ENCODE data around the gene APRT. TPM values are rescaled to one million over a fixed set of nuclear protein-coding genes. Genes with fewer than 3 reads are reported as not detected.

Gene APRT
- total and polyA plus RNA-seq, 9 of the 15 experiments (the other 6 are each of a cell fraction or from before 2014, with no cell fraction given), result 41.7 to 409 (median 146) TPM

DNA sequence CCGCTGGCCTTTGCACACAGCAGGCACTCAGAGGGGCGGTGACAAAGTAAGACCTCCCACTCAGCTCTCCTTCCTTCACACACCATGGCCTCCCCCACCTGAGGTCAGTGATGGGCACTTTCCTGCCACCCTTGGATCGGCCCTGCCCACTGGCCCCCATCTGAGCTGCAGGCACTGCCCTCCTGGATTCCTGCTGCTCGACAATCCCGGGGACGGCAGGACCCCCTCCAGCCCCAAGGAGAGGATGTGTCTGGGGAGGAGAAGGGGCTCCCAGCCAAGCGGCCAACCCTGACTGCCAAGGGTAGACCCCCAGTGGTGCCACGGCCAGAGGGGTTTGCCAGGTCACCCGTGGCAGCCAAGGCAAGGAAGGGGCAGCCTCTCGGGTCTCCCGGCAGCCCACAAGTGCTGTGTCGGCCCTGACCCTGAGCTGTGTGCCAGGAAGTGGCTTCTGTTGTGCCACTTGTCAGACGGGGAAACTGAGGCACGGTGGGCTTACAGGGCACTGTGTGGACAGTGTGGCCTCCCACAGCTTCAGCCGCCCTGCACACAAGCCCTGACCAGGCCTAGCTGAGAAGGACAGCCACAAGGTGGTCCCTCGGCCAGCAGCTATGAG is 49.4 kb downstream of the APRT start:
- H2AFZ ChIP-seq (ENCODE audit: low read depth, low read length), result no peak overlapping the region
- peaks cover 84% of the 10 kb centered on the region for H4K20me1 ChIP-seq (replicated peaks; ENCODE audit: control insufficient read depth, insufficient read depth, low read length)
- no TSS peak for BruUV-seq (replicated peaks)
- peak overlapping the region in 1 of 2 experiments; percentile 65; a peak in 2 of 4 replicates for H3K9ac ChIP-seq (ENCODE audit: insufficient read depth in 1 of 2, low read depth in 2 of 2, low read length in 2 of 2)
- ChIA-PET CTCF (ENCODE audit: low intra/inter-chr PET ratio) (no interaction called here), POLR2A (interaction anchor here (0.5 to 5.6 kb wide), 10 partner anchors 8 to 98 kb away, joined by 3 to 26 read pairs (median 4); no protein-coding TSS in a partner anchor)
- H3K4me3 ChIP-seq, result no peak overlapping the region
- peaks cover 39% of the 10 kb centered on the region for H3K9me1 ChIP-seq (ENCODE audit: control insufficient read depth, insufficient read depth, low read length)
- 84% methylated on average over 12 of the region's 16 CpGs for WGBS (ENCODE audit: insufficient coverage, low coverage, missing lambda C conversion rate)
- H3K9me3 ChIP-seq (replicated peaks; ENCODE audit: control insufficient read depth, insufficient read depth, low read depth, low read length), result no peaks in the 10 kb centered on the region
- H3K4me2 ChIP-seq (ENCODE audit: insufficient read depth, low read length), result no peak overlapping the region
- H3K27me3 ChIP-seq (ENCODE audit: control insufficient read depth in 2 of 2, insufficient read depth in 2 of 2, low read length in 2 of 2), result no peaks in the 10 kb centered on the region
- in situ Hi-C loops (cut with MboI), result no loop called here
- intact Hi-C loops (cut with micrococcal nuclease), result no loop called here
- H3K36me3 ChIP-seq (ENCODE audit: control insufficient read depth, insufficient read depth, low read length), result peaks cover 95% of the 10 kb centered on the region
- TF ChIP-seq MYNN (IDR thresholded peaks at IDR 0.05), result no peak
- TF ChIP-seq MYNN (CRISPR knock-in tag; IDR thresholded peaks at IDR 0.05), result no peak
- no peak for TF ChIP-seq YBX1 (IDR thresholded peaks at IDR 0.05)
- peak; percentile 60; the same call in 1 of the 2 replicates for TF ChIP-seq POLR2G (IDR thresholded peaks at IDR 0.05; ENCODE audit: low read depth, low read length)
- no peak for TF ChIP-seq HDGF (IDR thresholded peaks at IDR 0.05)
- TF ChIP-seq, protein P1, sequence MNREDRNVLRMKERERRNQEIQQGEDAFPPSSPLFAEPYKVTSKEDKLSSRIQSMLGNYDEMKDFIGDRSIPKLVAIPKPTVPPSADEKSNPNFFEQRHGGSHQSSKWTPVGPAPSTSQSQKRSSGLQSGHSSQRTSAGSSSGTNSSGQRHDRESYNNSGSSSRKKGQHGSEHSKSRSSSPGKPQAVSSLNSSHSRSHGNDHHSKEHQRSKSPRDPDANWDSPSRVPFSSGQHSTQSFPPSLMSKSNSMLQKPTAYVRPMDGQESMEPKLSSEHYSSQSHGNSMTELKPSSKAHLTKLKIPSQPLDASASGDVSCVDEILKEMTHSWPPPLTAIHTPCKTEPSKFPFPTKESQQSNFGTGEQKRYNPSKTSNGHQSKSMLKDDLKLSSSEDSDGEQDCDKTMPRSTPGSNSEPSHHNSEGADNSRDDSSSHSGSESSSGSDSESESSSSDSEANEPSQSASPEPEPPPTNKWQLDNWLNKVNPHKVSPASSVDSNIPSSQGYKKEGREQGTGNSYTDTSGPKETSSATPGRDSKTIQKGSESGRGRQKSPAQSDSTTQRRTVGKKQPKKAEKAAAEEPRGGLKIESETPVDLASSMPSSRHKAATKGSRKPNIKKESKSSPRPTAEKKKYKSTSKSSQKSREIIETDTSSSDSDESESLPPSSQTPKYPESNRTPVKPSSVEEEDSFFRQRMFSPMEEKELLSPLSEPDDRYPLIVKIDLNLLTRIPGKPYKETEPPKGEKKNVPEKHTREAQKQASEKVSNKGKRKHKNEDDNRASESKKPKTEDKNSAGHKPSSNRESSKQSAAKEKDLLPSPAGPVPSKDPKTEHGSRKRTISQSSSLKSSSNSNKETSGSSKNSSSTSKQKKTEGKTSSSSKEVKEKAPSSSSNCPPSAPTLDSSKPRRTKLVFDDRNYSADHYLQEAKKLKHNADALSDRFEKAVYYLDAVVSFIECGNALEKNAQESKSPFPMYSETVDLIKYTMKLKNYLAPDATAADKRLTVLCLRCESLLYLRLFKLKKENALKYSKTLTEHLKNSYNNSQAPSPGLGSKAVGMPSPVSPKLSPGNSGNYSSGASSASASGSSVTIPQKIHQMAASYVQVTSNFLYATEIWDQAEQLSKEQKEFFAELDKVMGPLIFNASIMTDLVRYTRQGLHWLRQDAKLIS (CRISPR knock-in tag; IDR thresholded peaks at IDR 0.05), result no peak
- TF ChIP-seq BCOR (IDR thresholded peaks at IDR 0.05), result peak; percentile 55; the same call in 1 of the 2 replicates
- no peak for TF ChIP-seq SRSF1 (IDR thresholded peaks at IDR 0.05; ENCODE audit: low read depth, low read length)
- TF ChIP-seq, protein P2, sequence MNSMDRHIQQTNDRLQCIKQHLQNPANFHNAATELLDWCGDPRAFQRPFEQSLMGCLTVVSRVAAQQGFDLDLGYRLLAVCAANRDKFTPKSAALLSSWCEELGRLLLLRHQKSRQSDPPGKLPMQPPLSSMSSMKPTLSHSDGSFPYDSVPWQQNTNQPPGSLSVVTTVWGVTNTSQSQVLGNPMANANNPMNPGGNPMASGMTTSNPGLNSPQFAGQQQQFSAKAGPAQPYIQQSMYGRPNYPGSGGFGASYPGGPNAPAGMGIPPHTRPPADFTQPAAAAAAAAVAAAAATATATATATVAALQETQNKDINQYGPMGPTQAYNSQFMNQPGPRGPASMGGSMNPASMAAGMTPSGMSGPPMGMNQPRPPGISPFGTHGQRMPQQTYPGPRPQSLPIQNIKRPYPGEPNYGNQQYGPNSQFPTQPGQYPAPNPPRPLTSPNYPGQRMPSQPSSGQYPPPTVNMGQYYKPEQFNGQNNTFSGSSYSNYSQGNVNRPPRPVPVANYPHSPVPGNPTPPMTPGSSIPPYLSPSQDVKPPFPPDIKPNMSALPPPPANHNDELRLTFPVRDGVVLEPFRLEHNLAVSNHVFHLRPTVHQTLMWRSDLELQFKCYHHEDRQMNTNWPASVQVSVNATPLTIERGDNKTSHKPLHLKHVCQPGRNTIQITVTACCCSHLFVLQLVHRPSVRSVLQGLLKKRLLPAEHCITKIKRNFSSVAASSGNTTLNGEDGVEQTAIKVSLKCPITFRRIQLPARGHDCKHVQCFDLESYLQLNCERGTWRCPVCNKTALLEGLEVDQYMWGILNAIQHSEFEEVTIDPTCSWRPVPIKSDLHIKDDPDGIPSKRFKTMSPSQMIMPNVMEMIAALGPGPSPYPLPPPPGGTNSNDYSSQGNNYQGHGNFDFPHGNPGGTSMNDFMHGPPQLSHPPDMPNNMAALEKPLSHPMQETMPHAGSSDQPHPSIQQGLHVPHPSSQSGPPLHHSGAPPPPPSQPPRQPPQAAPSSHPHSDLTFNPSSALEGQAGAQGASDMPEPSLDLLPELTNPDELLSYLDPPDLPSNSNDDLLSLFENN (IDR thresholded peaks at IDR 0.05; ENCODE audit: low read depth in 2 of 2, low read length in 2 of 2), result no peak
- TF ChIP-seq NCOR1 (IDR thresholded peaks at IDR 0.05), result no peak
- no peak for TF ChIP-seq ZBTB26 (CRISPR knock-in tag; IDR thresholded peaks at IDR 0.05)
- TF ChIP-seq SLC30A9 (CRISPR knock-in tag; IDR thresholded peaks at IDR 0.05), result no peak
- 0 out of 2 replicates have a peak, but pooled peaks have one; percentile 20 for TF ChIP-seq SUPT5H (IDR thresholded peaks at IDR 0.05)
- ATAC-seq (no peak), DNase-seq (ENCODE audit: extremely low read depth in 1 of 4, low spot score in 3 of 4) (no peak), FAIRE-seq (no peak)
- peaks cover 100% of the 10 kb centered on the region for H3K79me2 ChIP-seq (ENCODE audit: control insufficient read depth, insufficient read depth, low read length)
- H3K27ac ChIP-seq (ENCODE audit: extremely low read depth, low read depth, low read length), result no peak overlapping the region
- H3K4me1 ChIP-seq (replicated peaks in 1 of 2; ENCODE audit: control insufficient read depth in 2 of 2, insufficient read depth in 2 of 2, low read length in 2 of 2), result peaks cover 26 to 96% of the 10 kb centered on the region in 2 experiments
